H7 (cell line): ENCODE data around the gene TPM2. TPM values are rescaled to one million over a fixed set of nuclear protein-coding genes. Genes with fewer than 3 reads are reported as not detected.

Experiments used
- DNase-seq: peaks from one replicate; pipeline ENCODE4 v3.0.0; 2012
- H3K27me3 ChIP-seq: 2 replicates; pipeline ENCODE4 v1.6.0; 2011; ENCODE audit warnings: mild to moderate bottlenecking, low read length; ENCODE audit not compliant: control insufficient read depth, insufficient read depth
- H3K36me3 ChIP-seq: replicated peaks from 2 replicates; pipeline ENCODE4 v1.5.1; 2011; ENCODE audit warnings: low read length; ENCODE audit not compliant: control insufficient read depth, insufficient read depth
- H3K4me3 ChIP-seq: 2 replicates; pipeline ENCODE4 v1.5.1; 2011; ENCODE audit warnings: low read depth, mild to moderate bottlenecking, control low read depth, low read length, moderate library complexity; ENCODE audit not compliant: insufficient read depth
- total RNA-seq: library from RNA; depleted of rRNA; stranded (reverse); fragments of >200 nt; shearing (Covaris generic); gene quantifications from 2 replicates; pipeline ENCODE4 v1.2.3, GENCODE V29; 2014

The TPM2 gene
- total RNA-seq, 1 experiment from 2014 or later = 117 TPM

DNA sequence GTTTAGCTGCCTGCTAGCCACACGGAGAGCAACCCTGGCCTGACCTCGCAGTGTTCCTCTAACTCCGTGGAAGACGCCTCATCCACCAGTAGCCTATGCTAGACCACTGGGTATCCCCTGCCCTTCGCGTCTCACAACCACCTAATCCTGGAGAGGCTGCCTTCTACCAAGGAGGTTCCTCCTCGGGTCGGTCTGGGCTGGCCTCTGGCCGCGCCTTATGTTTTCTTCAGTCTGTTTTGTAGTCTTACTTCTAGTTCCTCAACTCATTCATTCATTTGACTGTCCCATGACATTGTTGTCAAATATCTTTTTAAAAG, 1.6 kb upstream of the TPM2 start:
- no peak for DNase-seq
- Histone ChIP-seq H3K4me3 (peak overlapping the region; percentile 92), H3K36me3 (peaks cover 10% of the 10 kb centered on the region), H3K27me3 (no peaks in the 10 kb centered on the region)

DNA sequence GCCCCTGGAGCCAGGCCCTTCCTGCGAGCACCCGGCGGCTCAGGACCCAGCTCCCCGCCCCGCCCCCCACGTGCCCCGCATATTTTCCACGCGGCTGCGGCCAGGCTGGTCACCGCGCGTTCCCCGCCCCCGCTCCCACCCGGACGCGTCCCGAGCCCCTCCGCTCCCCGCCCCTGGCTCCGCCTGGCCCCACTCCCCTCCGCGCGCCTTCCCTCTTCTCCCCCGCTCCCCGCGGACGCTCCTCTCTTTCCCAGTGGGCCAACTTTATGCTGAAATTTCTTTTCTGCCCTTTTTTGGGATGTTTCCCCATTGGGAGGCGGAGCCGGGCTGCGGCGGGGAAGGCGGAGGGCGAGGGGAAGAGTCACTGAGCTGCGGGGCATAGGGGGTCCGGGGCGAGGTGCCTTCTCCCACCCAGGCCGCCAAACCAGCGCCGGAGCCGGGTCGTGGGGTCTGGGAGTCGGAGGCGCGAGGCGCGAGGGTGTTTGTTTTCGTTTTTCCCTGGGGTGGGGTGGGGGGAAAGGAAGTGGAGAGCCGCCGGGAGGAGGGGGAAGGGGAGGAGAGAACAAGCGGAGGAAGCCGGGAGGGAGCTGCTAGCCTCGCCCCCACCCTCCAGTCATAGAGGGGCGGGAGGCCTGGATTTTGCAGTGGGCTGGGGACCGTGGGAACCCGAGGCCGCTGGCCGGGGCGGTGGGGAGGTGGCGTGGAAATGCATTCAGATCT, 1.0 kb upstream of the TPM2 start:
- peak; percentile 93 for DNase-seq
- Histone ChIP-seq H3K27me3 (no peaks in the 10 kb centered on the region), H3K4me3 (peak overlapping the region; percentile 92), H3K36me3 (peaks cover 11% of the 10 kb centered on the region)

DNA sequence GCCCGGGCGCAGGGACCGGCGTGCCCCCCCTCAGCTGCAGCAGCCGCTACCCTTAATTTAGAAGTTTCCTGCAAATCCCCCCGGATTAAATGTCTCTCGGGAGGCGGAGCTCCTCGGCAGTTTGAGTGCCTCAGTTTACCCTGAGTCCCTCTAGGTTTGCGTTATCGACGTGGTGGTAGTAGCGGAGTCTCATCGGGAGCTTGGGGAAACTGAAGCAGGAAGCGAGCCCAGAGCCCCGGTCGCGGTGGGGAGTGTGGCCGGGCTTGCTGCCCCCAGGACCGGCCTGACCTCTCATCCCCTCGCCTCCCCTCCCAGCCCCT, 529 bp upstream of the TPM2 start:
- Histone ChIP-seq H3K36me3 (peaks cover 15% of the 10 kb centered on the region), H3K4me3 (peak overlapping the region; percentile 92), H3K27me3 (no peaks in the 10 kb centered on the region)
- no peak for DNase-seq

DNA sequence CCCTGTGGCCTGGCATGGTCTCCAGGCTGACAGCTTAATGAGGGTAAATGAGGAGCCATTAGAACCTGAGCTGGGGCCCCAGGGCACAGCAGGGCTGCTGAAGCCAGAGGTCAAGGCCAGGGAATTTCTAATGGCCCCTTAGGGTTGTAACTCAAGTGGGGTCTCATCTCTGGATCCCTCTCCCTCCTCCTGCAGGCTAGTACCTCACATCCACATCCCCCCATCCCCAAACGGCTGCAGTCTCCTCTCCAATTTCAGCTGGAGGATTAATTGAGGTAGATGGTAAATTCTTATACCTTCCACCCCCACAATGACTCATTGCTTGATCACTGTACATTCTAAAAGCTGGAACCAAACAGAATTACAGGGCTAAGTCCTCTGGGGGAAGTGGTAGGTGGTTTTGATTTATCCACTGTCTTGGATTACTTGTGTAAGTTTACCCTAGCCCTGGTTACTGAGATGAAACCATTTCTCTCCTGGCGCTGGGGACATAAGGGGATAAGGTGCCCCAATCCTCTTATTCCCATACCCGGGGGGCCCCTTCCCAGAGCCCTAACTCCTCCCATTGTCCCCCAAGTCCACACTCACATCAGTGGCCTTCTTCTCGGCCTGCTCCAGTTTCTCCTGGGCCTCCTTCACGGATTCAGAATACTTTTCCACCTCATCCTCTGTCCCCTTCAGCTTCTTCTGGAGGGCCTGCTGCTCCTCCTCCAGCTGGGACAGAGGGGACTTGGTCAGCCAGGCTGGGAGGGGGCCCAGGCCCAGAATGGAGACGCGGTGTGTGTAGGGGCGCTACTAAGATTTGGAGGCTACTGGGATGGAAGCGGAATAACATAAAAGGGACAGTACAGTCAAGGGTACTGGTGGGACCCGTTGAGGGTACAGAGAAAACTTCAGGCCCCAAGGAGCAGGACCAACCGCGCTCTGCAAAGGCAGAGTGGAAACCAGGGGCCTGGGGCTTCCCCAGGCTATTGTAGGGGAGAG, 875 bp downstream of the TPM2 start:
- peaks cover 27% of the 10 kb centered on the region for H3K36me3 ChIP-seq

DNA sequence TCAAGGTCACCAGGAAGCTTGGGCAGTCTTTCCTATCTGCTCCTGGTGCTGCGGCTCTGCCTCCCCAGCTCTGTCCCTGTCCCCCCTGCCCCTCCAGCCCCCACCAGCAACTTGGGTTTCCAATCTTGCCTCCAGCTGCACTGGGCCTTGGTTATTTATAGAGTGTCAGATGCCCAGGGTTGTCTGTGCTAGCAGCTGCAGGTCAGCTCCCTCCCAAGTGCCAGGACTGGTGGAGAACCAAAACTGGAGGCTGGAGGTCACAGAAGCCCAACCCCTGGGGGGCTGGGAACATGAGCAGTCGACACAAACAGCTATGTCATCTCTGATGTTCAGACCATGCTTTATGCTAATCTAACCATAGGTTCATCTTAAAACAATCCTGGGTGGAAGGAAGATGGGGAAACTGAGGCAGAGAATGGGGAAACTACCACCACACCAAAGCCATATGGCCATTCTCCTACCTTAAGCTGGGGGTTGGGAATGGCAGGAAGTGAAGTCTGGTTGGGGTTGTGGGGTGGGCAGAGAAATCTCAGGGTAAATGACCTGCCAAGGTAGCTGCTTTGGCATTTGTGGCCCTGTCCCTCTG, 1.7 kb downstream of the TPM2 start:
- peaks cover 33% of the 10 kb centered on the region for H3K36me3 ChIP-seq
- DNase-seq = no peak
- no peaks in the 10 kb centered on the region for H3K27me3 ChIP-seq
- no peak overlapping the region; the same call in 1 of the 2 replicates for H3K4me3 ChIP-seq

More for the DNA sequence above, 875 bp downstream of the TPM2 start:
- peak overlapping the region; percentile 92 for H3K4me3 ChIP-seq
- no peaks in the 10 kb centered on the region for H3K27me3 ChIP-seq
- DNase-seq = peak; percentile 41

DNA sequence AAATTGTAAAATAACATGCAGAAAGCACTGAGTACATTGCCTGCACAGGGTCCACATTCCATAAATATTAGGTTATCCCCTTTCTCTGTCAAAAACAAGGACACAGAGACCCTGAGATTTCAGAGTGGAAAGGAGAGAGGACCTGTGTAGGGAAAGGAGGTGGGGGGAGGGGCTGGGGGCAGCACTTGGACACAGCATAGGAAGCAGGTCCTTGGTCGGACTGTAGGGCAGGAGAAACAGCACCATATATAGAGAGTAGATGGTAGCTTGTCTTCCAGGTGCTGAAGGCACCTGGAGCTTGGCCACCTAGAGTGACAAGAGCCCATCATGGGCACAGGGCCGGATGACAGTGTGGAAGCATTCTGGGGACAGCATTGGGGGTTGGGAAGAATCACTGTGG, 2.4 kb downstream of the TPM2 start:
- Histone ChIP-seq H3K36me3 (peaks cover 37% of the 10 kb centered on the region), H3K27me3 (no peaks in the 10 kb centered on the region), H3K4me3 (no peak overlapping the region)
- DNase-seq = peak; percentile 62

DNA sequence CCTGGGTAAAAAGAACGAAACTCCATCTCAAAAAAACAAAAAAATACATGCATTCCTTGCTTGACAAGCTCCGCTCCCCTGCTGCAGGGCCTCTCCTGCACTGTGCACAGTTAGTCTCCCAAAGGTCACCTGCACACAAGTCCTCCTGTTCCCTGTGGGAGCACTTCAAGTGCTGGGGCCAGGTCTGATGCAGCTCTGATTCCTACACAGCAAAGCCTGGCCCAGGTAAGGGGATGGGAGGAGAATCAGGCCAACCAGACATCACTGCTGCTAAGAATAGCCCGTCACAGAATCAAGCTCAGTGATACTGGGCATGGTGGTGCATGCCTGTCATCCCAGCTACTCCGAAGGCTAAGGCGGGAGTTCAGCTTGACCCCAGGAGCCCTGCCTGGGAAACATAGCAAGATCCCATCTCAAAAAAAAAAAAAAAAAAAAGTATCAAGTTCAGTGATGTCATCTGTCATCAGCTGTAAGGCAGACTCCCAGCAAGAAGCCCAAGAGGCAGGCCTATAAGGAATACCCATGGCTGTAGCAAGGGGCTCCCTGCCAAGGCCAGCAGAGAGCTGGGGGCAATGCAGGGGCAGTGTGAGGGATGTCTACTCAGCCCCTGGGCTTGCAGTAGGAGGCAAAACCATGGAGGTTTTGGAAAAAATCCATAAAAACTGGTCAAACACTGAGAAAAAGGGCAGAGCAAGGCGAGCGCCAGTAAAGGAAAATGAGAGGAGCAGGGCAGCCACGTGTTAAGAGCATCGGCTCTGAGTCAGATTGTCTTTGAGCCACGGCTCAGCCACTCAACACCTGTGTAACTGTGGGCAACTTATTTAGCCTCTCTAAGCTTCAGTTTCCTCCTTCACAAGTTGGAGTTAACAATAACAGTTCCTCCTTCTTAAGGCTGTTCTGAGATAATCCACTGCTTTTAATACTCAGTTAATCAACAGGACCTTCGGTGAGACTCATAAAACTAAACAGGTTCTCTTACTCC, 3.2 kb downstream of the TPM2 start:
- H3K27me3 ChIP-seq = no peaks in the 10 kb centered on the region
- no peak for DNase-seq
- H3K36me3 ChIP-seq = peaks cover 37% of the 10 kb centered on the region
- no peak overlapping the region for H3K4me3 ChIP-seq

DNA sequence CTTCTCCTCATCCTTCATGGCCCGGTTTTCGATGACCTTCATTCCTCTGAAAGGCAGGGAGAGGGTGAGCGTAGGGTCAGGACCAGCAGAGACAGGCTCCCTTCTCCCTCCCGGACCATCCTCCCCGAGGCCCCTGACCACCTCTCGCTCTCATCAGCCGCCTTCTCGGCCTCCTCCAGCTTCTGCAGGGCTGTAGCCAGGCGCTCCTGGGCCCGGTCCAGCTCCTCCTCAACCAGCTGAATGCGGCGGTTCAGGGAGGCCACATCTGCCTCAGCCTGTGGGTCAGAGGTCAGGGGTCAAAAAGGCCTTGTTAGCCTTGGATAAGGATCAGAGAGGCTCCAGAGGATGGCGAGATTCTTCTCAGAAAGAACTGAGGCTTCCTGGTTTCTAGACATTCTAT, 4.2 kb downstream of the TPM2 start:
- no peak overlapping the region for H3K4me3 ChIP-seq
- H3K27me3 ChIP-seq = no peaks in the 10 kb centered on the region
- peaks cover 37% of the 10 kb centered on the region for H3K36me3 ChIP-seq
- no peak for DNase-seq

DNA sequence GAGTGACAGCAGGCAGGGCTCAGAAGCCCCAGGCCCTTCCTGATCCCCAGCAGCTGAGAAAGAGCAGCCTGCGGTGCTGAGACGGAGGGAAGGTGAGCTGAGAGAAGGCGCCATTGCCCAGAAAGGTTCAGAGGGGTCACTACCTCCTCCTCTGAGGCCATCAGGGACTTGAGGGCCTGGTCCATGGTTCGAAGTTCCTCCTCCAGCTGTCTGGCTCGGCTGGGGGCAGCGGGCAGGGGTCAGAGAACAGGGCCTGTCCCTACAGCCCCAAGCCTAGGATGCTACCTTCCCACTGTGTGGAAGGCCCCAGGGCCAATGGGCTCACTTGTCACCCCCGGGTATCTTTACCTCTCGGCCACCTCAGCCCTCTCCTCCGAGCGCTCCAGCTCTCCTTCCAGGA, 4.8 kb downstream of the TPM2 start:
- no peaks in the 10 kb centered on the region for H3K27me3 ChIP-seq
- no peak for DNase-seq
- no peak overlapping the region for H3K4me3 ChIP-seq
- peaks cover 37% of the 10 kb centered on the region for H3K36me3 ChIP-seq

DNA sequence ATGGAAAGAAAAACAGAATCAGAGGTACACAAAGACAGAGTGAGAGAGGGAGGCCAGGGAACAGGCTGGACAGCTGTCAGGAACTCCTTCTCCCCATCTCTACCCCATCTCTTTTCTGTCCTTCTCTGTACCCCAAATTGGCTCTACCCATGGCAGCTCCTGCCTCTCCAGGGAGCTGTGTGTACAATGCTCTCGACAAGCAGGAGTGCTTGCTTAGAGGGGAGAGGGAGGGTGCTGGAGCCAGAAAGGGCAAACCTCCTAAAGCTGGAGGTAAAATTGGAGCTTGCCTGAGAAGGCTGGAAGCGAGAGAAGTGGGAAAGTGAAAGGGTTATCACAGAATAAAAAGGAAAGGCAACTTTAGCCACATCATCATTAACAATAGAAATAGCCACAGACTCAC, 6.4 kb downstream of the TPM2 start:
- no peaks in the 10 kb centered on the region for H3K27me3 ChIP-seq
- DNase-seq = no peak
- peaks cover 37% of the 10 kb centered on the region for H3K36me3 ChIP-seq
- H3K4me3 ChIP-seq = no peak overlapping the region

DNA sequence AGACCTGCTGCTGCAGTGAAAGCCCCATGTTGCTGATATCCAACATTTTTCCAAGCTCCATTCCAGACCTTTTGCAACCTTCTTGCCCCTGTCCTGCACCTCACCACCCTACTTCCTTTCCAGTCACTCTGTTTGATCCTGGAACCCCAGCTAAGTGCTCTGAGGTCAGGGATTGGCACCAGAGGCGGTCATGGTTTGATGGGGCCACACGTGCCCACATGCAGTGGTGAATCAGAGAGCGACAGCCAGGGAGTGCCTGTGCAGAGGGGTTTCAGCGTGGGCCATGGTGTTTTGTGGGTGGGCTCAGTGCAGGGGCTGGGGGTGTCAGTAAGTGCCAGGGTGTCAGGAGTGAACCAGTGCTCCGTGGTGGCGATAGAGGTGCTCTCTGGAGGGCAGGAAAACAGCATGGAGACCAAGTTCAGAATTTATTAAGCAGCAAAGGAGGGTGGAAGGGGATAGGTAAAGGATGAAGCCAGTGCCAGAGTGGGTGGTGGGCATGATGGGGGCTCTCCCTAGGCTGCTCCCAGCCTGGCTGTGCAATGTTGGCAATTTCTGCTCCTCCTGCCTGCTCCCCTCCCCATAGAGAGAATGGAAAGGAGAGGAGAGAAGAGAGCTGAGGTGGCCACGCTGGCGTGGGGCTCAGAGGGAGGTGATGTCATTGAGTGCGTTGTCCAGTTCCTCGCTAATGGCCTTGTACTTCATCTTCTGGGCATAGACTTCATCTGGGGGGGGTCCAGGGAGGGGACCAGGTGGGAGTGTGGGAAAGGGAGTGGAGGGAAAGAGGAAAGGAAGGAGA, 7.0 kb downstream of the TPM2 start:
- Histone ChIP-seq H3K4me3 (no peak overlapping the region), H3K27me3 (no peaks in the 10 kb centered on the region), H3K36me3 (peaks cover 32% of the 10 kb centered on the region)
- DNase-seq = no peak

DNA sequence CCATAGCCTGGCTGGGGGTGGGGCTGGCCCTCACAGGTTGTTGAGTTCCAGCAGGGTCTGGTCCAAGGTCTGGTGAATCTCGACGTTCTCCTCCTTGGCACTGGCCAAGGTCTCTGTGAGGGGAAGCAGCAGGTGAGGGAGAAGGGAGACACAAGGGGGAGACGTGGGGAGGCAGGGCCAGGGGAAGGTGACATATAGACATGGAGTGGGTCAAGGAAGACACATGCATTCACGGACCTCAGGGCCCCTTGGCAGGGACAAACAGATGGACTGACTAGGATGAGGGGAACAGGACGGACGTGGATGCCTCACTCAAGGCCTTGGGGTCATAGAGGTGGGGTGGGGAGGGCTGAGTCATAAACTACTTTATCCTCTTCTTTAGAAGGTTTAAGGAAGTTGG, 7.7 kb downstream of the TPM2 start:
- Histone ChIP-seq H3K27me3 (no peaks in the 10 kb centered on the region), H3K36me3 (peaks cover 30% of the 10 kb centered on the region), H3K4me3 (no peak overlapping the region)
- no peak for DNase-seq

DNA sequence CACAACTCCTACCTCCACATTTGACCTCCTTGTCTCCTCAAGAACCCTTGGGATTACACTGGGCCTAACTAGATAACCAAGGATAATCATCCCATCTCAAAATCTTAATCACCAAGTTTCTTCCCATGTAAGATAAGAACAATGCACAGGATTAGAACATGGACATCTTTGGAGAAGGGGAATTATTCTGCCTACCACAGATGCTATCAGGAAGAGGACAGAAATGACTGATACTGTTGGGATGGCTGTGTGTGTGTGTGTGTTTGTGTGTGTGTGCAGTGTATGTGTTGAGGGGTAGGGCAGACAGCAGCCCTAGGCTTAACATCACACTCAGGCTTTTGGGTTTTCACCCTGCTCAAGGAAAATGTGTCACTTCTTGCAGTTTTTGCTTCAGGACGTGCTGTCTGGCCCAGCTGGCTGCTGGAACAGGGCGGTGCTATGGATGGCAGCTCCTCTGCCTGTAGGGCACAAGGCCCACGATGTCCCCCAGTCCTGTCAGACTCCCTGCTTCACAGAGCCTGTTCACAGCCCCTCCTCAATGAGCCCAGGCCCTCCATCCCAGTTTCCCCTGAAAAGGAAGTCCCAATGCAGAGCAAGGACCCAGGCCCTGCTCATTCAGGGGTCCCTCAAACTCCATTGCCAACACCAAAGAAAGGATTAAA, 8.3 kb downstream of the TPM2 start:
- no peak overlapping the region for H3K4me3 ChIP-seq
- H3K27me3 ChIP-seq = peaks cover under 1% of the 10 kb centered on the region; the same call in 1 of the 2 replicates
- H3K36me3 ChIP-seq = peaks cover 30% of the 10 kb centered on the region
- DNase-seq = no peak
